RWPE2 (cell line): Measurements from ENCODE around the gene PRR13.
A peak's percentile ranks its signal among the peaks of the same experiment; 100 is the strongest.
"Not testable (repeated sequence)": the region's sequence is repeated elsewhere in the genome, so short reads cannot be mapped to it uniquely, and the experiment has no call there.

Source experiments
- ATAC-seq: fragments of 200-7000 bp; cut with Tn5 transposase; 3 replicates; pipeline ENCODE4 v1.9.1; 2021; ENCODE audit warnings: low read depth
- DNase-seq: peaks from one replicate; pipeline ENCODE4 v3.0.0-alpha.2; 2020; ENCODE audit warnings: low spot score
- H3K27ac ChIP-seq: fragments of 450-650 bp; 2 replicates; pipeline ENCODE4 v1.5.1; 2017; ENCODE audit warnings: mild to moderate bottlenecking; ENCODE audit not compliant: poor library complexity, severe bottlenecking
- H3K27me3 ChIP-seq: fragments of 250-450 bp; sonication (Bioruptor Pico); 2 replicates; pipeline ENCODE4 v1.5.1; 2021; ENCODE audit warnings: mild to moderate bottlenecking, moderate library complexity; ENCODE audit not compliant: insufficient read depth, poor library complexity, severe bottlenecking
- H3K36me3 ChIP-seq: fragments of 250-450 bp; sonication (Bioruptor Pico); 2 replicates; pipeline ENCODE4 v1.5.1; 2020; ENCODE audit warnings: low read depth, mild to moderate bottlenecking, moderate library complexity
- H3K4me1 ChIP-seq: fragments of 250-450 bp; sonication (Bioruptor Pico); 2 replicates; pipeline ENCODE4 v1.5.1; 2021; ENCODE audit warnings: mild to moderate bottlenecking, moderate library complexity; ENCODE audit not compliant: insufficient read depth, poor library complexity, severe bottlenecking
- H3K4me3 ChIP-seq: fragments of 250-450 bp; sonication (Bioruptor Pico); 2 replicates; pipeline ENCODE4 v1.5.1; 2021; ENCODE audit warnings: mild to moderate bottlenecking, moderate library complexity; ENCODE audit not compliant: severe bottlenecking
- H3K9me3 ChIP-seq: fragments of 250-450 bp; sonication (Bioruptor Pico); 2 replicates; pipeline ENCODE4 v1.5.1; 2021; ENCODE audit warnings: mild to moderate bottlenecking, moderate library complexity; ENCODE audit not compliant: severe bottlenecking
- CTCF ChIP-seq: fragments of 450-650 bp; IDR thresholded peaks from one replicate; pipeline ENCODE4 v1.5.1; 2017; ENCODE audit warnings: mild to moderate bottlenecking, moderate library complexity; ENCODE audit not compliant: poor library complexity, severe bottlenecking

The PRR13 gene

DNA sequence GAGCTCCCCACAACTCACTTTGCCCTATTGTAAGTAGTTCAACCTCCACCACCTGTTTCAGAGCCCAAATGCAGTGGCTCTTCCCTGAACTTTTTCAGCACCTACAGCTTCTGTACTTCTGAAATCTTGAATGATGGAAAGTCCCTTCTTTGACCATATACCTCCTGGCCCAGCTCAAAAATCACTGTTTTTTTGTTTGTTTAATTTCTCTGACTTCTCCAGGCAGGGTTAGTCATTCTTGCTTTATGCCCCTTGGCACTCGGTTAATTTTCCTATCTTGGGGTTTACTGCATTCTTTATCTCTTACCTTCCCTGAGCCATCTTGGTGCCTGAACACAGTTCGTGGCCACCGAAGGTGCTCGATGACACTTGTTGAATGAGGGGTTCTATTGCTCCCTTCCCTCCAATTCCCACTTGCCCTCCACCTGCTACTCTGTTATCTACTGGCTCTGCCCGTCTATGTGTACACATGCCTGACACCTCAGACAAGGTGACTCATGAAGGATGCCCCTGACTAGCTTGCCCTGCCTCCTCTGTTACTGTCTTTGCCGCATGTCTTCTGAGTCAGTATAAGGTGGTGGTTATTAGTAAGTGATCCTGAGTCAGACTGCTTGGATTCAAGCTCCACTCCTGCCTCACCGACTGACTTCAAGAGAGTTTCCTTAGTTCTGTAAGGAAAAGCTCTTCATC is 13.5 kb upstream of the PRR13 start:
- peak; percentile 99 for ATAC-seq
- no peak for TF ChIP-seq CTCF
- peak; percentile 88 for DNase-seq
- no peaks in the 10 kb centered on the region for H3K36me3 ChIP-seq
- H3K27me3 ChIP-seq, result no peaks in the 10 kb centered on the region
- H3K9me3 ChIP-seq, result no peaks in the 10 kb centered on the region
- H3K4me1 ChIP-seq, result peaks cover 14% of the 10 kb centered on the region
- H3K27ac ChIP-seq, result peak overlapping the region; percentile 20
- H3K4me3 ChIP-seq, result no peak overlapping the region

- Histone ChIP-seq H3K27ac (peak overlapping the region; percentile 20), H3K27me3 (no peaks in the 10 kb centered on the region), H3K36me3 (no peaks in the 10 kb centered on the region), H3K4me3 (no peak overlapping the region), H3K4me1 (peaks cover 14% of the 10 kb centered on the region), H3K9me3 (no peaks in the 10 kb centered on the region)
- no peak for TF ChIP-seq CTCF
- DNase-seq (no peak), ATAC-seq (peak; percentile 13)
These were observed 12.8 kb upstream of the PRR13 start for GRCh38 chr12:53428741-53429140.

DNA sequence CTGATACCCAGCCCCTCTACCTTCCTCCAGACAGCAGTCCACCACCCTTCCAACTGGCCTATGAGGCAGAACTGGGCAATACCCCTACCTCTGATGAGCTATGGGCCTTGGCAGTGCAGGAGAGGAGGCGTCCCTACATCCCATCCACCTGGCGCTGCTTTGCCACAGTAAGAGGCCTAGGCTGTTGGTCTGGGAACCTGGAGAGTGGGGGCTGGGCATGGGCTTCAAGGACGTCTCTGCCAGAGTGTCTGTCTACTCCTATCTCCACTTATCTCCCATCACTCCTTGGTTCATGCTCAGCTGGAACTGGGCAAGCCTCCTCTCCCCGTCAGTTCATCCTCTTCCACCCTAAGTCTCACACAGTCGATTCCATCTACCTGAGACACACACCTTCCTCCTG is 11.4 kb upstream of the PRR13 start:
- H3K27me3 ChIP-seq, result no peaks in the 10 kb centered on the region
- no peaks in the 10 kb centered on the region for H3K36me3 ChIP-seq
- peaks cover 14% of the 10 kb centered on the region for H3K4me1 ChIP-seq
- H3K4me3 ChIP-seq, result no peak overlapping the region
- no peak for TF ChIP-seq CTCF
- DNase-seq (no peak), ATAC-seq (no peak)
- H3K27ac ChIP-seq, result no peak overlapping the region
- H3K9me3 ChIP-seq, result no peaks in the 10 kb centered on the region

DNA sequence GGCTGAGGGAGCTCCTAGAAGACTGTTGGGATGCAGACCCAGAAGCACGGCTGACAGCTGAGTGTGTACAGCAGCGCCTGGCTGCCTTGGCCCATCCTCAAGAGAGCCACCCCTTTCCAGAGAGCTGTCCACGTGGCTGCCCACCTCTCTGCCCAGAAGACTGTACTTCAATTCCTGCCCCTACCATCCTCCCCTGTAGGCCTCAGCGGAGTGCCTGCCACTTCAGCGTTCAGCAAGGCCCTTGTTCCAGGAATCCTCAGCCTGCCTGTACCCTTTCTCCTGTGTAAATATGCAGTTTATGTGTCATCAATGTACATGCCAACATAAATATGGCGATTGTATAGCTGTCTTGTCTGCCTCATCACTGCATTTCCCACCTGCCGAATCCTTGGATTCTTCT is 10.3 kb upstream of the PRR13 start:
- no peak for TF ChIP-seq CTCF
- H3K4me1 ChIP-seq, result peaks cover 14% of the 10 kb centered on the region
- no peak overlapping the region for H3K27ac ChIP-seq
- ATAC-seq (no peak), DNase-seq (no peak)
- no peaks in the 10 kb centered on the region for H3K27me3 ChIP-seq
- no peaks in the 10 kb centered on the region for H3K9me3 ChIP-seq
- no peaks in the 10 kb centered on the region for H3K36me3 ChIP-seq
- no peak overlapping the region for H3K4me3 ChIP-seq

DNA sequence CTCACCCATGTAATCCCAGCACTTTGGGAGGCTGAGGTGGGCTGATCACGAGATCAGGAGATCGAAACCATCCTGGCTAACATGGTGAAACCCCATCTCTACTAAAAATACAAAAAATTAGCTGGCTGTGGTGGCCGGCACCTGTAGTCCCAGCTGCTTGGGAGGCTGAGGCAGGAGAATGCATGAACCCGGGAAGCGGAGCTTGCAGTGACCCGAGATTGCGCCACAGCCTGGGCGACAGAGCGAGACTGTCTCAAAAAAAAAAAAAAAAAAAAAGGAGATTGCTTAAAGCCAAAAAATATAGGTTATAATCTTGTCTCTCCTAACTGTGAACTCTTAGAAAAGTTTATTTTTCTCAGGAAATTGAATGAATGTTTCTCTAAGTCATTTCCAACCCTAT is 6.2 kb upstream of the PRR13 start:
- H3K4me1 ChIP-seq, H3K36me3 ChIP-seq, DNase-seq, H3K4me3 ChIP-seq, H3K9me3 ChIP-seq, ATAC-seq, H3K27me3 ChIP-seq, H3K27ac ChIP-seq: not testable (repeated sequence)

DNA sequence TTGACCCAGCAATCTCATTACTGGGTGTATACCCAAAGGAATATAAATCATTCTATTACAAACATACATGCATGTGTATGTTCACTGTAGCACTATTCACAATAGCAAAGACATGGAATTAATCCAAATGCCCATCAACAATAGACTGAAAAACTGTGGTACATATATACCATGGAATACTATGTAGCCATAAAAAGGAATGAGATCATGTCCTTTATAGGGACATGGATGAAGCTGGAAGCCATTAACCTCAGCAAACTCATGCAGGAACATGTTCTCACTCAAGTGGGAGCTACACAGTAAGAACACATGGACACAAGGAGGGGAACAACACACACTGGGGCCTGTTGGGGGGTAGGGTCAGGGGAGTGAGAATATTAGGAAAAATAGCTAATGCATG is 2.0 kb upstream of the PRR13 start:
- not testable (repeated sequence) for ATAC-seq, H3K27me3 ChIP-seq, H3K4me3 ChIP-seq, DNase-seq, H3K4me1 ChIP-seq, H3K27ac ChIP-seq, H3K9me3 ChIP-seq
- H3K36me3 ChIP-seq, result peaks cover 20% of the 10 kb centered on the region
